GM18505 (cell line): ENCODE data around the gene NSMF.

Source experiments
- ATAC-seq: cut with Tn5 transposase; IDR thresholded peaks from one replicate; pipeline ENCODE4 v1.9.1; 2021; ENCODE audit not compliant: unreplicated experiment
- POLR2A ChIP-seq: IDR thresholded peaks from 4 replicates; pipeline ENCODE4 v1.6.1; 2011; ENCODE audit warnings: borderline replicate concordance; ENCODE audit not compliant: insufficient read depth, insufficient read length; ENCODE audit errors: extremely low read depth

The NSMF gene

GRCh38 chr9:137436761-137437600 is 22.2 kb downstream of the NSMF start:
- no peak for ATAC-seq
- no peak for TF ChIP-seq POLR2A

- TF ChIP-seq POLR2A: no peak
- ATAC-seq: no peak
Measured at GRCh38 chr9:137435980-137436760, 23.0 kb downstream of the NSMF start.

DNA sequence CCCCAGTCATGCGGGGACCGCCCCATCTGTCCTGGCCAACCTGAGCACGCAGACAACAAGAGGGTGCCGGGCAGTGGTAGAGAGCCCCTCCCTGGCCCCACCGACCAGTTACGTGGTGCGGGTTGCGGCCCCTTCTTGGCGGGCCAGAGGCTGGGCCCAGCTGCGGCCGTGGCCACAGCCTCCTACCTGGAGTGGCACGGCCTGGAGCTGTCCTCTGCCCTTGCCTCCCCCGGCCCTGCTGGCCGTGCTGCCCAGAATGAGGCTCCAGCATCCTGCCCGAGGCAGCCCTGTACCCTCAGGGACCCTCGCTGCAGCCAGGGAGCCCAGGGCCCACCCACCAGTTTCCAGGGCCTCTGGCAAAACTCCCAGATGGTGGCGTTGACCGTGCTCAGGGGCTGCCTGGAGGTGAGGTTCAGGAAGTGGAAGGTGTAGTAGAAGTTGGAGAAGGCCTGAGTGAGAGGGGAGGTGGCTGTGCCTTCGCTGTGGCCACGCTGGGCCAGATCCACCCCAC is 23.7 kb downstream of the NSMF start:
- ATAC-seq: no peak
- TF ChIP-seq POLR2A: no peak

GRCh38 chr9:137434498-137435380 is 24.4 kb downstream of the NSMF start:
- no peak for ATAC-seq
- no peak for TF ChIP-seq POLR2A

DNA sequence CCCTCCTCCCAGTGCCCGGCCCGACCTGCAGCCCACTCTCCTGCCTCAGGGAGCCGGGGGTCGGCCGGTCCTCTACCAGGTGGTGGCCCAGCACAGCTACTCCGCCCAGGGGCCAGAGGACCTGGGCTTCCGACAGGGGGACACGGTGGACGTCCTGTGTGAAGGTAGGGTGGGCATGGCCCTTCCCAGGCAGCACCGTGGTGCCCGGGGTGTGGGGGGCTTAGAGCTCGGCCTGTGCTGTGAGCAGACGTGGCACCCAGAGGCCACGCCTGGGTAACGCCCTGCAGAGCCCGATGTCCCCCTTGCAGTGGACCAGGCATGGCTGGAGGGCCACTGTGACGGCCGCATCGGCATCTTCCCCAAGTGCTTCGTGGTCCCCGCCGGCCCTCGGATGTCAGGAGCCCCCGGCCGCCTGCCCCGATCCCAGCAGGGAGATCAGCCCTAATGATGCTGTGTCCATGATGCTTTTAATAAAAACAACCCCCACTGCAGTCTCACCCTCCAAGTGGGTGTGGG is 25.2 kb downstream of the NSMF start:
- no peak for ATAC-seq
- TF ChIP-seq POLR2A: no peak

GRCh38 chr9:137433349-137433915 is 25.7 kb downstream of the NSMF start:
- no peak for ATAC-seq
- TF ChIP-seq POLR2A: no peak

DNA sequence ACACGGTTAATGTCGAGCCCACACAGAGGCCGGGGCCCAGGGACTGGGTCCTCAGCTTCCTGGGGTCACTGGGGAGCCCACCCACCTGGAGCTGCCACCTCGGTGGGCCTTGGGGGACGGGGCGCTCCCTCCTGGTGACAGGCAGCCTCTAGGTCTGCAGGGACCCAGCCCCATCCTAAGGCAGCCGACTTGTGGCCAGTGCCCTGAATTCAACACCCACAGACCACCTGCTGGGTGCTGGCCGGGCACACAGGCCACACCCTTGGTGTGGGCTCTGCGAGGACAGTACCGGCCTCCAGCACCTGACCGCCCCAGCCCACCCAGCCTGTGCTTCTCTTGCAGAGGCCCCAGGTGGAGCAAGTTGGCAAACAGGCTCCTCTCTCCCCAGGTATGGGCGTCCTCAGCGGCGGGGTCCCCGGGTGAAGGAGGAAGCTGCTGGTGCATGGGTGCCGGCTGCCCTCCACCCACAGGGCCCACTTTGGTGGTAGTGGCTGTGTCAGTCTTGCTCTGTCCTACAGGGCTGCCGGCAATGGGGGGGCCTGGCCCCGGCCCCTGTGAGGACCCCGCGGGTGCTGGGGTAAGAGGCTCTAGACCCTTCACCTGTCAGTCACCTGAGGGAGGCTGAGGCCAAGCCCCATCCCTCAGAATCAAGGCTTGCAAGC is 26.3 kb downstream of the NSMF start:
- TF ChIP-seq POLR2A: no peak
- no peak for ATAC-seq

DNA sequence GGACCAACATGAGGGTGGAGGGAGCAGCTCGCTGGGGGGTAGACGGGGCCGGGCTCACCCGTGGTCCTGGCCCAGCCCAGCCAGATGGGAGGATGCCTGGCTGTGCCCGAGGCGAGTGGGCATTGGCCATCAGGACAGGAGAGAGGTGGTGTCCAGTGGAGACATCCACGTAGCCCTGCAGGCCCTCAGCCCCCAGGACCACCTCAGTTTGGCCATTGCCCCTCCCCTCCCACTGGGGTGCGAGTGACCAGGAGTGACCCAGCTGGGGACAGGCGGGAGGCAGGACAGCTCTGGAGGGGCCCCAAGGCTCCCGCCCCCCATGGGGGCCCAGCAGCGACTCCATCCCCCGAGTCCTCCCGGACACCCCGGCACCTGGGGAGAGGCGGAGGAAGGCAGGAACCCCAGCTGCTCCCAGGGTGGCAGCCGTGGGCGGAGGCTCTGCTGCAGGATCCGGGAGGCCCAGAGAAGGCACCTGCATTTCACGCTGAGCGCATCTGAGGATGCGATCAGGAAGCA is 27.7 kb downstream of the NSMF start:
- ATAC-seq: no peak

DNA sequence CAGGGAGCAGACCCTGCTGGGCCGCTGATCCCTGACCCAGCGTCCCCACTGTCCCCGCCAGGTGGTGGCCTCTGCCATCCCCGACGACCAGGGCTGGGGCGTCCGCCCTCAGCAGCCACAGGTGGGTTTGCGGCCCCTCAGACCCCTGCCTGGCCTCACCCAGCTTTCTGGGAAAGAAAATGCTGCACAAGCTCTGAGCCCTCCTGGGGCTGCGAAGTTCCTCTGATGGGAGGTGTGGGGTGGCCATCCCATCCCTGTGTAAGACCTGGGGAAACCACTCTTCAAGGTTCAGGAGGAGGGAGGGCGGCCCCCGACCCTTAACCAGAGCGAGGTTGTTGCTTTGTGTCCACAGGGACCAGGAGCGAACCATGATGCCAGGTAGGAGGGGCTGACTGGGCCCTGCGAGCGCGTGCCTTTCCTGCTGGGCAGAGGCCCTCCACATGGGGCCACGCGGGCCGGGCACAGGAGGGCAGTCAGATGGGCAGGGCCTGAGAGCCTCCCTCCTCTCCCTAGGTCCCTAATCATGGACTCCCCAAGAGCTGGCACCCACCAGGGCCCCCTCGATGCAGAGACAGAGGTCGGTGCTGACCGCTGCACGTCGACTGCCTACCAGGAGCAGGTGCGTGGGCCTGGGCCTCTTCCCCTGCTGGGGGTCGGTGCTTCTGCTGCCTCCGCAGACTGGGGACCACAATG is 28.3 kb downstream of the NSMF start:
- ATAC-seq: no peak
- no peak for TF ChIP-seq POLR2A

More for the DNA sequence above, 27.7 kb downstream of the NSMF start:
- TF ChIP-seq POLR2A: no peak

DNA sequence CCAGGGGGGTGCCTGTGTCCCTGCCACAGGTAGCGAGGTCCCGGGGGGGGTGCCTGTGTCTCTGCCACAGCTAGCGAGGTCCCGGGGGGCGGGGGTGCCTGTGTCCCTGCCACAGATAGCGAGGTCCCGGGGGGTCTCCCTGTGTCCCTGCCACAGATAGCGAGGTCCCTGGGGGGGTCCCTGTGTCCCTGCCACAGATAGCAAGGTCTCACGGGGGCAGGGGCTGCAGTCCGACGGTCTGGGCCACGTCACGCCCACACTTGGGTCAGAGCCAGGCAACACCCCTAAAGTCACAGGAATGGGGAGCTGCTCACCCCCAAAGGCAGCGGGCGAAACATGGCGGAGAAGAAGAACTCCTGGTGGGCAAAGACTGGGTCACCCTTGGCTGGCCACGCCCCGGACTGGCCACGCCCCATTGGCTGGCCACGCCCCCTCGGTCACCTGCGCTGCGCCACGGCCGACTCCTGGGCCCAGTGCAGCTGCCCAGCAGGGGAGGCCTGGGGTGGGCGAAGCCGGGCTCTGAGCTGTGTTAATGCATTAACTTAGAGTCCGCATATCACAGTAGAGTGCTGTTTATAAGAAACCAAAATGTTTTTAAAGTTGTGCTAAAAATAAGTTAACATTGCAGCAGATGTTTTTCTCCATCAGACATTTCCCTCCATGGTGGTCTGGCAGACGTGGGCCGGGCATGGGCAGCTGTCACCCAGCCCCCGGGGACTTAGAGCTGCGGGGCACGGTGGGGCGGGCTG is 29.0 kb downstream of the NSMF start:
- ATAC-seq: no peak
- TF ChIP-seq POLR2A: no peak

- TF ChIP-seq POLR2A: no peak
- no peak for ATAC-seq
Measured at GRCh38 chr9:137429546-137429890, 29.6 kb downstream of the NSMF start.

DNA sequence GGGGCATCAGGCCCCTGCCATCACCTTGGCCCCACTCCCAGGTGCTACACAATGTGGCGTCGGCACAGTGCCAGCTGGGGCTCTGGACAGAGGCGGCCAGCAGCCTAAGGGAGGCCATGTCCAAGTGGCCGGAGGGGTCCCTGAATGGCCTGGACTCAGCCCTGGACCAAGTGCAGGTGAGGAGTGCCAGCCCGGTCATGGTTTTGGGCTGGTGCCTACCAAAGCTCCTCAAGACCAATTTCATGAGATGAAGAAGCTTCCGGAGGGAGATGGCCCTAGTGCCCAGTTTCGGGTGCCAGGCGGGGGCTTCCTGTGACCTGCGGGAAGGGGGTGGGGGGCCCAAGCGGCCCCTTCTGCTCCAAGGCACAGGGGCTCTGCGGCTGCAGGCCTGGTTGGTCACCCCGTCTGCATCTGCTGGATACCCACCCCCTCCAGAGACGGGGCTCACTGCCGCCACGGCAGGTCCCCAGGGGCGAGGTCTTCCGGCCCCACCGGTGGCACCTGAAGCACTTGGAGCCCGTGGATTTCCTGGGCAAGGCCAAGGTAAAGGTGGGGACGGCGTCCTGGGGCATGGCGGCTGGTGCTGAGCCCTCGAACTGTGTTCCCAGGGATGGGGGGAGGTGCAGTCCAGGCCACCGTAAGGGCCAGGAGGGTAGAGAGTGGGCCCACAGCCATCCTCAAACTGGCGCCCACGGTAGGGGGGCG is 30.1 kb downstream of the NSMF start:
- no peak for TF ChIP-seq POLR2A

More for the DNA sequence above, 30.1 kb downstream of the NSMF start:
- ATAC-seq: no peak
